OCI-LY7 (cell line): ENCODE data around the gene C2orf49.

Experiments used
- CTCF ChIP-seq: fragments of 200-600 bp; sonication (generic); conservative IDR thresholded peaks from 2 replicates; pipeline ENCODE4 v1.5.1; 2014; ENCODE audit warnings: mild to moderate bottlenecking, antibody characterized with exemption, low read length, moderate library complexity, mixed read lengths
- EZH2phosphoT487 ChIP-seq: fragments of 200-600 bp; sonication (generic); IDR thresholded peaks from 2 replicates; pipeline ENCODE4 v1.6.1; 2018; ENCODE audit warnings: low read depth, borderline replicate concordance, mild to moderate bottlenecking, mixed run types, antibody characterized with exemption, low read length, moderate library complexity, mixed read lengths

- no peak for TF ChIP-seq CTCF
- no peak for TF ChIP-seq EZH2phosphoT487
Measured at GRCh38 chr2:105336786-105337121, 586 bp upstream of the C2orf49 start.
